GM19239 (cell line): ENCODE data around the gene DNAH8.
A peak's percentile ranks its signal among the peaks of the same experiment; 100 is the strongest.

ENCODE experiments used
- DNase-seq: peaks from one replicate; pipeline ENCODE4 v3.0.0; 2011; ENCODE audit warnings: low spot score; ENCODE audit not compliant: insufficient read length
- FAIRE-seq: peaks from 2 replicates; lab custom pipeline; 2011; peaks lifted over from hg19 to GRCh38; lab: Jason Lieb, UNC

DNAH8 gene

GRCh38 chr6:38943964-38944363, 228.9 kb downstream of the DNAH8 start:
- no peak for DNase-seq
- FAIRE-seq: peak; percentile 60

DNA sequence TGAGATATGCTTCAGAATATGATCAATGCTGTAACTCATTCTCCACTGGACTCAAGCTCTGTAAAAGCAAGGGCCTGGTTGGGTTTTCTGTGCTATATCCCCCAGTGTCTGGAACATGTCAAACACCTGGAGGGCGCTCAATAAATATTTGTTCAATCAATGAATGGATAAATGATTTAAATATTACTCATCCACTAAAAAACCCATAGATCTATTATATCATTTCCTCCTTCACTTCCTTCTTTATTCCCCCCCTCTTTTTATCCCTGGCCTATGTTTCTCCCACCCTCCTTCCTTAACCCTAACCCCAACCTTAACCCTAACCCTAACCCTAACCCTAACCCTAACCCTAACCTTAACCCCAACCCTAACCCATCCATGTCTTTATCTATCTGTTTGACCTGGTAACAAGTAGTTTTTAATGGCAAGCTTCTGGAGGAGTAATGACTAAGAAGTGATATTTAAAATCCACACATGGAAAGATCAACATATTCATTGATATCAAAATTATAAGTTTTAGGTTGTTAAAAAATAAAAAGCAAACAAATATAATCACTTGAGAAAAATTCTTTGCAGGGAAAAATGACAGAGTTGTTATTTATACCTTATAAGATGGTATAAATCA, 229.7 kb downstream of the DNAH8 start:
- no peak for FAIRE-seq
- DNase-seq: no peak

DNA sequence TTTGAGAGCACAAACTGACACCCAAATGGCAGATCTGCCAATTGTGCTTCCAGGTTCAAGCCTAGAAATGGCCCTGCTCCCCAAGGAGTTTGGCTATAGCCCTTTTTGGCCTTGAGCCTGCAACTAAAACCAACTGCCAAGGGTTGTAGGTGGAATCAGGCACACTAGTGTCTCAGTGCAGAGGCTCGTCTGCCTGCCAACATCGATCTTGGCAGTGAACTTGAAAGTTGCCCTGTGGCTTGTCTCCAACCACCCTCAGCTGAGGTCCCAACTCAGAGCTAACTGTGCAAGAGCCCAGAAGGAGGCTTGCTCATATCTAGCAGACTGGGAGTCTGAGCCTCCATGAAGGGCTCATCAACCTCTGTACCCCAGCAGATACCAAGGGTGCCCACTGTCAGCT, 240.8 kb downstream of the DNAH8 start:
- DNase-seq (no peak), FAIRE-seq (no peak)

GRCh38 chr6:38957426-38957825, 242.3 kb downstream of the DNAH8 start:
- DNase-seq (no peak), FAIRE-seq (no peak)

- no peak for DNase-seq
- FAIRE-seq: no peak
These were observed 244.0 kb downstream of the DNAH8 start for GRCh38 chr6:38959138-38959537.

DNA sequence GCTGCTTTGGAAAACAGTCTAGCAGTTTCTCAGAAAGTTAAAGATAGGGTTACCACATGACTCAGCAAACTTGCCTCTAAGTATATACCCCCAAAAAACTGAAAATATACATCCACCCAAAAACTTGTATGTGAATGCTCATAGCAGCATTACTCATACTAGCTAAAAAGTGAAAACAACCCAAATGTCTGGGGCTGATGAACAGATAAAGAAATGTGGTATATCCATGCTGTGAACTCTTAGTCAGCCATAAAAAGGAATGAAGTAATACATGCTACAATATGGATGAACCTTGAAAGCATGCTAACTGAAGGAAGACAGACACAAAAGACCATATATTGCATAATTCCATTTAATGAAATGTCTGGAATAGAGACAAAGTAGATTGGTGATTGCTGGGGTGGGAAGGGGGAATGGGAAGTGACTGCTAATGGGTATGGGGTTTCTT, 253.6 kb downstream of the DNAH8 start:
- DNase-seq: no peak
- no peak for FAIRE-seq

GRCh38 chr6:38973178-38974057, 258.3 kb downstream of the DNAH8 start:
- DNase-seq (peak; percentile 15), FAIRE-seq (peak; percentile 75)

DNA sequence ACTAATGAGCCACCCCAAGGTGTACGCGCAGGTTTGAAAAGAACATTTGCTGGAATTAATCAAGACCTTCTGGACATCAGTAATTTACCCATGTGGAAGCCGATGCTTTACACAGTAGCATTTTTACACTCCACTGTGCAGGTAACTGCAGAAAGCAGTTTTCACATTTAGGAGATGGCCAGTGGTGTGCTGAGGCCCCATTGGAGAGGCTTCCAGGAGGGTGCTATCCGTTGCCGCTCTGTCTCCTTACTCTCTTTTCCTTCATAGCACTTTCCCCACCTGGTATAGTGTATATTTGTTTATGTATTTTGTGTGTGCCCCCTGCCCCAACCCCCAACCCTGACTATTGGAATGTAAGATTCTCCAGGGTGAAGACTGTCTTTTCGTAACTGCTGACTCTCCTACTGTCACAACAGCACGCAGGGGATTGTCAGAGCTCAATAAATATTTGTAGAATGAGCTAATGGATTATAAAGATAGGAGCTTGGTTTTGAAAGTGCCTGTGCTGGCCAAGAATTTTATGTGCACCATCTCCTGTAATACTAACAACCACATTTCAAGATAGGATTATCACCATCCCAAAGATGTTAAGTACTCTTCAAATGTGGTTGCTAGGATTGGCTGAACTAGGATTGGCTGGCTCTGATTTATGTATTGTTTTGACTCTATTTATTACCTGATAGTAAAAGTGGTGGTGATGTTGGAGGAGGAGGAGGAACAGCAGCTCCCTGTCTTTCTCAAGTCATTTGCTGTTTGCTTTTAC, 259.5 kb downstream of the DNAH8 start:
- FAIRE-seq (no peak), DNase-seq (no peak)

DNA sequence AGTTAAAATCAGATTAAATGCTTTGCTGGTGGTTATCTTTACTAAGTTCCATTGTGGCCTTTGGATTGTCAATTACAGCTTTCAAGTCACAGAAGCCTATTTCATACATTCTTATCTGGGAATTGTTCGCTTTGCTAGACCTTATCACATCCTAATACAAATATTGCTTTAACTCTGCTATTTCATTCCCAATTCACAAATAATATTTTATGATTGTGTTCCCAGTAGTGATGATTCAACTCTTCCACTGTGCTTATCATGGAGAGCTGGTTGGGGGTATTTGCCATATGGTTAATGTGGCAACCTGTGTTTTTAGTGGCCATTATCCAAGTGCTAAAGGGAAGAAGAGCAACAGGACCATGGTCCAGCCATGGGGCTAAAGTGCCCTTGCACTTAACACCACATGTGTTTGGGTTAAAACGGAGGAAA, 260.5 kb downstream of the DNAH8 start:
- no peak for FAIRE-seq
- no peak for DNase-seq

- FAIRE-seq (no peak), DNase-seq (no peak)
These were observed 260.9 kb downstream of the DNAH8 start for GRCh38 chr6:38976051-38976450.

DNA sequence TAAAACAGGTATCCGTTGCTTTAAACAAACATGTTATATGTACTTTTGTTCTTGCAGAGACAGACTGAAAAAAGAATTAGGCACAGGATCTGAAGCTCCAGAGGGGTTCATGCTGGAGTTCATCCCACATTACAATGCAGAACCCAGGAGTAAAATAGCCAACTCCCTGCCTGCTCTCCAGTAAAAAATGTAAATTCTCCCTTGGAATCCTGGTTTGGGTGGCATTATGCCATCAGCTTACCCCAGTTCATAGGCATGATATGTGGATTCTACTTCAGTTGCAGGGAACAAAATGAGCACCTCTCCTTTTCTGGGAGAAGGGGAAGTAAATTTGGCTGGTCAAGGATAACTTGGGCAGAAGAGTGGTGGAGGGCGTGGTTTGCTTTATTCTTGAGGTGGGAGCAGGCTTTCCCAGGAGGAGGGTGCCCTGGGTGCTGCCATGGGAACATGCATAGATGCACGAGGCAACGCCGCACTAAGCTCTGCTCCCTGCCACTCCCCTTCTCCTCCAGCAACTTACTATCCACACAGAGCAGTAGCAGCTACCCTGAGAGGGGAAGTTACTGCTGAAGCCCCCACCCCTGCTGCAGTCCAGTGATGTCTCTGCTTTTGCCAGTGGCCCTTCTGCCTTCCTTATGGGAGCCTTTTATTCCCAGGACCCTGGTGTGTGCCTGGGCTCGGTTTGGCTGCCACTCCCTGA, 261.8 kb downstream of the DNAH8 start:
- DNase-seq (no peak), FAIRE-seq (no peak)

DNA sequence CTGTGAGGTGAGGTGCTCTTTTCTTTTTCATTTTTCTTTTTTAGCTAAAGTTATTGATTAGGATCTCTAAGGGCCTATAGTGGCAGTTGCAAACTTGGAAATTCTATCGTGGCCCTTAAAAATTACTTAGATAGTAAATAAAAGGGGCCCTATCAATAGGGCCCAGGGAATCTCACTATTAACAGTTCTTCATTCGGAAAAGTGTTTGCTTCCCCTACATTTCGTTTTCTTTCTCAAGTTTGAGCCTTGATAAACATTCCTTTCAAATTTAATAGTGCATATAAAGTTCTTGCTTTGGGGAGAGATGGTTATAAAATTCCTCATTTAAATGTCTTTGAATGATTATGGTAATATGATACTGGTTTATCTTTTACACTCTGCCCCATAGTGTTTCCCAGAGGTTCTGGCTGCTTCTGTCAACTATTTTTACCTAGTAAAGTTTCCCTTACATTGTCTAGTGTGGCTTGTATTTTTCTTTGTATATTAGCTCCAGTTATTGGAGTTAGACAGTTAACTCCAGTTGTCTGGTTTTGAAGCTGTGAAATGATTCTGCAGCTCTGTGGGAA, 263.1 kb downstream of the DNAH8 start:
- no peak for DNase-seq
- no peak for FAIRE-seq

DNA sequence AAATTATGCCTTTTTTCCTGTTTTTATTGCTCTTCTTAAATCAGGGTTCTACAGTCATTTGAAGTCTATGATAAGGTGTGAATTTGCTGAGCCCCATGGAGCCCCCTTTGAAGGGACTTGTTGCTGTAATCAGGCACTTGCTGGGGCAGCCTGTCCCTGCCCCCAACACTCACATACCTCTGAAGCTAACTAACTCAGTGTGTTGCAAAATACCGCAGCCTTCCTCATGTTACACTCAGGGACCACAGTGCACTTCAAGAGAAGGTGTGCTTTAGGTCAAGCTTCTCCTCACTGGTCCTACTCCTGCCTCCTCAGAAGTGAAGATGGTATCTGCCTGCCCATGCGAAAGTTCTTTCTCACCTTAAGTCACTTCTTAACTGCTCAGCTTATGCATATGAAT, 267.4 kb downstream of the DNAH8 start:
- FAIRE-seq (no peak), DNase-seq (no peak)

DNA sequence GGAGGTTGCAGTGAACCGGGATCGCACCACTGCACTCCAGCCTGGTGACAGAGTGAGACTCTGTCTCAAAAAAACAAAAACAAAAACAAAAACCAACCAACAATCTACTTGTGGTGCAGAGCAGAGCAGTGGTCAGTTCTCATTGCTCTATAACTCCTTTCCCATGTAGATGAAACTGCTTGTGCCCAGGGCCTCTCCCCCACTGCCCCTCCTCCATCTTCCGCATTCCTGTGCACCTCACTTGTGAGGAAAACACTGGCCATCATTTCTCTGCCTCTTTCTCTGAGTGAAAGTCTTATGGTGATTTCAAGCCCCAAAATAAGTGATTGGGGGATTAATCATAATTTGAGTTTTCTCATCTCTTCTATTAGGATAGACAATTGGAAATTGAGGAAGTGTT, 269.6 kb downstream of the DNAH8 start:
- no peak for DNase-seq
- FAIRE-seq: no peak

GRCh38 chr6:38985839-38986238, 270.7 kb downstream of the DNAH8 start:
- no peak for DNase-seq
- no peak for FAIRE-seq

DNA sequence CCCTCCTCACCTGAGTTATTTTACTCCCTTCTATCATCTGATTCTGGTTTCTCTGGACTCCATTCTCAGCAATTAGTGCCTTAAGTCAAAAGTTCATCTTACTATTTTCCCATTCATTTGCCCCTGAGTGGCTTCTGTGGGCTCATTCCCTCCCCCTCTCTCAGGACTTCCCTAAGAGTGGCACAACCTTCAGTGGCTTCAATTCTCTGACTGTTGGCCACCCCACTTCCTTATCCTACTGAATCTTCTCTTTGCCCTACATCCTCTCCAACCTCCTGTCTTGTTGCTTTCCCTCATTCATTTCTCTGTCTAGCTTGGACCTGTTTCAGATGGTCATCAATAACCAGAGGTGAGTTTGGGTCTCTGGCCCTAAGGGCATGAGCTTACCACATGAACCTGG, 272.4 kb downstream of the DNAH8 start:
- FAIRE-seq (no peak), DNase-seq (no peak)

- FAIRE-seq: no peak
- no peak for DNase-seq
These were observed 273.8 kb downstream of the DNAH8 start for GRCh38 chr6:38988736-38989449.

DNA sequence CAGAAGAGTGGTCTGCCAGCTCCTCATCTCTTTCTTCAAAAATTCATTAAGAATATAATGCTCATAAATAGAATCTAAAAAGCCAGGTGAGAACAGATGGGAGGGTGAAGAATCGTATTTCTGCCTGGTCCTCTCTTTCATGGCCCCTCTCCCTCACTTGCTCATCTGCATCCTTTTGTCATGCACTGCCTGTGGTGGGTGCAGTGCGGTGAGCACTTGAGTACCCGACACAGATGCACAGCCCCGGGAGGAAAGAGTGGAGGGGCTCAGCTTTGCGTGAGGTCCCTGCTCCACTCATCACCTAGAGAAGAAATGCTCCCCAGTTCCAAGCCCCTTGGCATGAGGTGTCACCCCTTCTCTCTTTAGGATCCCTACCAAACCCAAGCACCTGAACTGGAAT, 275.4 kb downstream of the DNAH8 start:
- FAIRE-seq: no peak
- no peak for DNase-seq

DNA sequence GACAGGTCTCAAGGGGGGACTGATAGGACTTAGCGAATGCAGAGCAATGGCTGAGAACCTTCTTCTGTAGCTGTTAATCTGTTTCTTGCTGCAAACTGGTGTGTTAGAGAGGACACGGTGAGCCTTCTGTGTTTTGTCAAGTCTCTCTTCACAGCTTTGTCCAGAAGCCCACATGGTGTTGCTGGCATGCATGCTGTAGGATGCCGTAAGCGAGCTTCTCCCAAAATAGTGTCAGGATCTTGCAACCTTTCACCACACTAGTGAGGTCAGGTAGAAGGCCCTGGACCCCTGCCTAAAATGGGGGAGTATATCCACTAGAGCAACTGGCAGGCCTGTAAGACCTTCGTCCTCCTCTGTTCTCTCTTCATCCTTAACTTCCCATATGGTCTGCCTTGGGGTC, 281.6 kb downstream of the DNAH8 start:
- FAIRE-seq (no peak), DNase-seq (no peak)
